GM20000 (cell line): ENCODE measurements around the gene FGF6.
"Not testable (repeated sequence)": the region's sequence is repeated elsewhere in the genome, so short reads cannot be mapped to it uniquely, and the experiment has no call there.

Experiments
- DNase-seq: peaks from one replicate; pipeline ENCODE4 v3.0.0; 2012; ENCODE audit warnings: low spot score
- CTCF ChIP-seq: IDR thresholded peaks from 2 replicates; pipeline ENCODE4 v1.5.1; 2012; ENCODE audit warnings: mild to moderate bottlenecking, control low read depth; ENCODE audit errors: extremely low read depth, missing control alignments

Gene FGF6

GRCh38 chr12:4482936-4483335, 37.3 kb upstream of the FGF6 start:
- no peak for TF ChIP-seq CTCF
- DNase-seq = no peak

GRCh38 chr12:4478933-4479332, 33.3 kb upstream of the FGF6 start:
- no peak for DNase-seq
- TF ChIP-seq CTCF = no peak

- no peak for TF ChIP-seq CTCF
- DNase-seq = no peak
Observed at GRCh38 chr12:4477129-4477528, 31.5 kb upstream of the FGF6 start.

- DNase-seq = no peak
- no peak for TF ChIP-seq CTCF
Observed at GRCh38 chr12:4472046-4472445, 26.4 kb upstream of the FGF6 start.

- DNase-seq = no peak
- TF ChIP-seq CTCF = no peak
Observed at GRCh38 chr12:4471256-4471655, 25.6 kb upstream of the FGF6 start.

GRCh38 chr12:4468994-4469393, 23.4 kb upstream of the FGF6 start:
- no peak for DNase-seq
- TF ChIP-seq CTCF = no peak

GRCh38 chr12:4460761-4461160, 15.1 kb upstream of the FGF6 start:
- no peak for DNase-seq
- no peak for TF ChIP-seq CTCF

- not testable (repeated sequence) for DNase-seq
Observed at GRCh38 chr12:4455849-4456248, 10.2 kb upstream of the FGF6 start.
